ENCODE data around the gene SMC1A. TPM values are rescaled to one million over a fixed set of nuclear protein-coding genes. Genes with fewer than 3 reads are reported as not detected.
"Not testable (repeated sequence)": the region's sequence is repeated elsewhere in the genome, so short reads cannot be mapped to it uniquely, and the experiment has no call there.

SMC1A gene
- total RNA-seq, 1 experiment from 2014 or later = 89.3 TPM

- ATAC-seq; H3K4me1 Mint-ChIP-seq; H3K36me3 Mint-ChIP-seq; H3K9me3 Mint-ChIP-seq; DNase-seq (ENCODE audit: low spot score); H3K4me3 Mint-ChIP-seq; H3K27ac Mint-ChIP-seq; POLR2A ChIA-PET: not testable (repeated sequence)
- H3K27me3 Mint-ChIP-seq (ENCODE audit: low read depth) = peaks cover 16% of the 10 kb centered on the region
- CTCF ChIA-PET = interaction anchor here (0.6 kb wide), 1 partner anchor 19 kb away, joined by 3 read pairs; no protein-coding TSS in a partner anchor
Observed at GRCh38 chrX:53468659-53469058, 46.2 kb upstream of the SMC1A start.

- Mint-ChIP-seq H3K27me3 (ENCODE audit: low read depth) (peaks cover under 1% of the 10 kb centered on the region), H3K9me3 (no peaks in the 10 kb centered on the region), H3K27ac (no peak overlapping the region), H3K36me3 (no peaks in the 10 kb centered on the region), H3K4me3 (no peak overlapping the region), H3K4me1 (no peaks in the 10 kb centered on the region)
- ChIA-PET CTCF (interaction anchor here (0.7 to 2.4 kb wide), 11 partner anchors 8 to 174 kb away, joined by 3 to 23 read pairs (median 3); no protein-coding TSS in a partner anchor), POLR2A (no interaction called here)
- TF ChIP-seq, protein P1, sequence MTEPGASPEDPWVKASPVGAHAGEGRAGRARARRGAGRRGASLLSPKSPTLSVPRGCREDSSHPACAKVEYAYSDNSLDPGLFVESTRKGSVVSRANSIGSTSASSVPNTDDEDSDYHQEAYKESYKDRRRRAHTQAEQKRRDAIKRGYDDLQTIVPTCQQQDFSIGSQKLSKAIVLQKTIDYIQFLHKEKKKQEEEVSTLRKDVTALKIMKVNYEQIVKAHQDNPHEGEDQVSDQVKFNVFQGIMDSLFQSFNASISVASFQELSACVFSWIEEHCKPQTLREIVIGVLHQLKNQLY (CRISPR knock-in tag; IDR thresholded peaks at IDR 0.05) = no peak
- TF ChIP-seq HMGA2 (CRISPR knock-in tag; IDR thresholded peaks at IDR 0.05) (no peak), SMAD3 (CRISPR knock-in tag; IDR thresholded peaks at IDR 0.05; ENCODE audit: borderline replicate concordance) (no peak), ZNF532 (CRISPR knock-in tag; IDR thresholded peaks at IDR 0.05; ENCODE audit: borderline replicate concordance) (no peak), STAT6 (CRISPR knock-in tag; conservative IDR thresholded peaks at IDR 0.05; ENCODE audit: low read depth) (no peak)
- DNase-seq (ENCODE audit: low spot score) (no peak), ATAC-seq (no peak)
Observed at GRCh38 chrX:53458082-53458481, 35.6 kb upstream of the SMC1A start.

DNA sequence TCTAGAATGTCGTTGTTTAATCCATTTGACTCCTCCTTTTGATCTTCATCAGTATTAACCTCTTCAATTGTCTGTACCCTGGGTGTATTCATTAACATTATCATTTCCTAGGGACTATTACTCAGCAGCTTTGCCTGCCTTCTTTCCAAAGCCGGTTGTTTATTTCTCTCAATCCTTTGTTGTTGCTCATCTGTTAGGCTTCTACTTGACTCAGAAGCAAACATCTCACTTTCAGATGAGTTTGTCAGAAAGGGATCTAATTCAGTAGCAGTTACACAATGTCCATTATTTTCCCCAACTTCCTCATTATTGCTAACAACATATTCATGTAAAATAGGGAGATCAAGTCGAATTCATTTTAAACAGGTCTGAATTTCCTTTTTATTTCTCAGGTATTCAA, 33.8 kb upstream of the SMC1A start:
- H3K36me3 Mint-ChIP-seq = no peaks in the 10 kb centered on the region
- H3K4me1 Mint-ChIP-seq = no peaks in the 10 kb centered on the region
- TF ChIP-seq JAZF1 (CRISPR knock-in tag; IDR thresholded peaks at IDR 0.05) = no peak
- no peak for TF ChIP-seq SMAD4 (CRISPR knock-in tag; IDR thresholded peaks at IDR 0.05)
- no peak for TF ChIP-seq RELA (CRISPR knock-in tag; IDR thresholded peaks at IDR 0.05; ENCODE audit: borderline replicate concordance)
- no peak for TF ChIP-seq ZNF121 (CRISPR knock-in tag; IDR thresholded peaks at IDR 0.05)
- no peak for TF ChIP-seq CBFB (CRISPR knock-in tag; IDR thresholded peaks at IDR 0.05; ENCODE audit: low read depth)
- no peak for TF ChIP-seq SP1 (CRISPR knock-in tag; conservative IDR thresholded peaks at IDR 0.05)
- TF ChIP-seq, protein P2, sequence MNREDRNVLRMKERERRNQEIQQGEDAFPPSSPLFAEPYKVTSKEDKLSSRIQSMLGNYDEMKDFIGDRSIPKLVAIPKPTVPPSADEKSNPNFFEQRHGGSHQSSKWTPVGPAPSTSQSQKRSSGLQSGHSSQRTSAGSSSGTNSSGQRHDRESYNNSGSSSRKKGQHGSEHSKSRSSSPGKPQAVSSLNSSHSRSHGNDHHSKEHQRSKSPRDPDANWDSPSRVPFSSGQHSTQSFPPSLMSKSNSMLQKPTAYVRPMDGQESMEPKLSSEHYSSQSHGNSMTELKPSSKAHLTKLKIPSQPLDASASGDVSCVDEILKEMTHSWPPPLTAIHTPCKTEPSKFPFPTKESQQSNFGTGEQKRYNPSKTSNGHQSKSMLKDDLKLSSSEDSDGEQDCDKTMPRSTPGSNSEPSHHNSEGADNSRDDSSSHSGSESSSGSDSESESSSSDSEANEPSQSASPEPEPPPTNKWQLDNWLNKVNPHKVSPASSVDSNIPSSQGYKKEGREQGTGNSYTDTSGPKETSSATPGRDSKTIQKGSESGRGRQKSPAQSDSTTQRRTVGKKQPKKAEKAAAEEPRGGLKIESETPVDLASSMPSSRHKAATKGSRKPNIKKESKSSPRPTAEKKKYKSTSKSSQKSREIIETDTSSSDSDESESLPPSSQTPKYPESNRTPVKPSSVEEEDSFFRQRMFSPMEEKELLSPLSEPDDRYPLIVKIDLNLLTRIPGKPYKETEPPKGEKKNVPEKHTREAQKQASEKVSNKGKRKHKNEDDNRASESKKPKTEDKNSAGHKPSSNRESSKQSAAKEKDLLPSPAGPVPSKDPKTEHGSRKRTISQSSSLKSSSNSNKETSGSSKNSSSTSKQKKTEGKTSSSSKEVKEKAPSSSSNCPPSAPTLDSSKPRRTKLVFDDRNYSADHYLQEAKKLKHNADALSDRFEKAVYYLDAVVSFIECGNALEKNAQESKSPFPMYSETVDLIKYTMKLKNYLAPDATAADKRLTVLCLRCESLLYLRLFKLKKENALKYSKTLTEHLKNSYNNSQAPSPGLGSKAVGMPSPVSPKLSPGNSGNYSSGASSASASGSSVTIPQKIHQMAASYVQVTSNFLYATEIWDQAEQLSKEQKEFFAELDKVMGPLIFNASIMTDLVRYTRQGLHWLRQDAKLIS (CRISPR knock-in tag; IDR thresholded peaks at IDR 0.05; ENCODE audit: borderline replicate concordance) = no peak
- TF ChIP-seq EMX1 (CRISPR knock-in tag; IDR thresholded peaks at IDR 0.05) = no peak
- no peaks in the 10 kb centered on the region; the same call in 1 of the 2 replicates for H3K27me3 Mint-ChIP-seq (ENCODE audit: low read depth)
- DNase-seq (ENCODE audit: low spot score) (no peak), ATAC-seq (no peak)
- ChIA-PET CTCF (interaction anchor here (0.6 to 2.4 kb wide), 6 partner anchors 10 to 584 kb away, joined by 3 to 13 read pairs (median 4); no protein-coding TSS in a partner anchor), POLR2A (no interaction called here)
- no peaks in the 10 kb centered on the region for H3K9me3 Mint-ChIP-seq
- H3K4me3 Mint-ChIP-seq = no peak overlapping the region
- H3K27ac Mint-ChIP-seq = no peak overlapping the region

All from WTC11 (cell line).